Liver (tissue), 3 donors: ENCODE data around the gene PRDM12.

Experiments
- FOXA1 ChIP-seq: IDR thresholded peaks from 2 replicates; pipeline ENCODE4 v1.6.1; 2016; ENCODE audit warnings: antibody characterized with exemption
- GABPA ChIP-seq, 2 donors: IDR thresholded peaks in 1 of 2; conservative IDR thresholded peaks in 1 of 2; 2 replicates each; pipeline ENCODE4 v1.6.1; 2016; ENCODE audit warnings: antibody characterized with exemption in 2 of 2, mild to moderate bottlenecking in 1 of 2, moderate library complexity in 1 of 2
- HNF4G ChIP-seq: IDR thresholded peaks from 2 replicates; pipeline ENCODE4 v1.6.1; 2016; ENCODE audit warnings: antibody characterized with exemption
- RAD21 ChIP-seq, 2 donors: IDR thresholded peaks; 2 replicates each; pipeline ENCODE4 v1.6.1; 2016; ENCODE audit warnings: antibody characterized with exemption in 2 of 2, mild to moderate bottlenecking in 2 of 2
- RXRA ChIP-seq, 2 donors: IDR thresholded peaks; 2 replicates each; pipeline ENCODE4 v1.6.1; 2017 to 2018; ENCODE audit warnings: antibody characterized with exemption in 2 of 2, mild to moderate bottlenecking in 1 of 2
- YY1 ChIP-seq: IDR thresholded peaks from 2 replicates; pipeline ENCODE4 v1.6.1; 2016; ENCODE audit warnings: antibody characterized with exemption, mild to moderate bottlenecking
- TF ChIP-seq, protein P1 (sequence below): fragments of 150-350 bp; IDR thresholded peaks from 2 replicates; pipeline ENCODE4 v1.5.1; 2017; ENCODE audit warnings: improper control_type of control experiment, low read depth, low read length; ENCODE audit not compliant: missing input control
- TF ChIP-seq, protein P2 (sequence below): IDR thresholded peaks from 2 replicates; pipeline ENCODE4 v1.6.1; 2016; ENCODE audit warnings: antibody characterized with exemption, mild to moderate bottlenecking
- TF ChIP-seq, protein P3 (sequence below): IDR thresholded peaks from 2 replicates; pipeline ENCODE4 v1.6.1; 2016; ENCODE audit warnings: antibody characterized with exemption
- donor health status: healthy.
- donor health status: healthy.

DNA sequence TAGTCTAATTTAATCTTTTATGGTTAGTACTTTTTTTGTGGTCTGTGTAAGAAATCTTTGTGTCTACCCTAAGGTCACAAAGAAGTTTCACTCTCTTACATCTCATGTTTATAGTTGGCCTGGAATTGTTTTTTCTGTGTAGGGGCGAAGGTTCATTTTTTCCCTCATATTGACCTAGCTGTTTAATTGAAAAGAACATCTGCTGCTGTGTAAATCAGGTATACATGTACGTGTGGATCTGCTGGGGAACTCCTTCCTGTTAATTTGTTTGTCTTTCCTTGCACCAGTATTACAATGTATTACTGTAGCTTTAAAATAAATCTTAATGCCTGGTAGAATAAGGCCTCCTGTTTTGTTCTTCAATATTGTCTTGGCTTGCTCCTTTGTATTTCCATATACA is 67.0 kb downstream of the PRDM12 start:
- TF ChIP-seq, protein P1, sequence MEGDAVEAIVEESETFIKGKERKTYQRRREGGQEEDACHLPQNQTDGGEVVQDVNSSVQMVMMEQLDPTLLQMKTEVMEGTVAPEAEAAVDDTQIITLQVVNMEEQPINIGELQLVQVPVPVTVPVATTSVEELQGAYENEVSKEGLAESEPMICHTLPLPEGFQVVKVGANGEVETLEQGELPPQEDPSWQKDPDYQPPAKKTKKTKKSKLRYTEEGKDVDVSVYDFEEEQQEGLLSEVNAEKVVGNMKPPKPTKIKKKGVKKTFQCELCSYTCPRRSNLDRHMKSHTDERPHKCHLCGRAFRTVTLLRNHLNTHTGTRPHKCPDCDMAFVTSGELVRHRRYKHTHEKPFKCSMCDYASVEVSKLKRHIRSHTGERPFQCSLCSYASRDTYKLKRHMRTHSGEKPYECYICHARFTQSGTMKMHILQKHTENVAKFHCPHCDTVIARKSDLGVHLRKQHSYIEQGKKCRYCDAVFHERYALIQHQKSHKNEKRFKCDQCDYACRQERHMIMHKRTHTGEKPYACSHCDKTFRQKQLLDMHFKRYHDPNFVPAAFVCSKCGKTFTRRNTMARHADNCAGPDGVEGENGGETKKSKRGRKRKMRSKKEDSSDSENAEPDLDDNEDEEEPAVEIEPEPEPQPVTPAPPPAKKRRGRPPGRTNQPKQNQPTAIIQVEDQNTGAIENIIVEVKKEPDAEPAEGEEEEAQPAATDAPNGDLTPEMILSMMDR = no peak
- TF ChIP-seq GABPA (IDR thresholded peaks at IDR 0.05 in 1 of 2, conservative IDR thresholded peaks at IDR 0.05 in 1 of 2) = no peak
- no peak for TF ChIP-seq YY1
- TF ChIP-seq, protein P2, sequence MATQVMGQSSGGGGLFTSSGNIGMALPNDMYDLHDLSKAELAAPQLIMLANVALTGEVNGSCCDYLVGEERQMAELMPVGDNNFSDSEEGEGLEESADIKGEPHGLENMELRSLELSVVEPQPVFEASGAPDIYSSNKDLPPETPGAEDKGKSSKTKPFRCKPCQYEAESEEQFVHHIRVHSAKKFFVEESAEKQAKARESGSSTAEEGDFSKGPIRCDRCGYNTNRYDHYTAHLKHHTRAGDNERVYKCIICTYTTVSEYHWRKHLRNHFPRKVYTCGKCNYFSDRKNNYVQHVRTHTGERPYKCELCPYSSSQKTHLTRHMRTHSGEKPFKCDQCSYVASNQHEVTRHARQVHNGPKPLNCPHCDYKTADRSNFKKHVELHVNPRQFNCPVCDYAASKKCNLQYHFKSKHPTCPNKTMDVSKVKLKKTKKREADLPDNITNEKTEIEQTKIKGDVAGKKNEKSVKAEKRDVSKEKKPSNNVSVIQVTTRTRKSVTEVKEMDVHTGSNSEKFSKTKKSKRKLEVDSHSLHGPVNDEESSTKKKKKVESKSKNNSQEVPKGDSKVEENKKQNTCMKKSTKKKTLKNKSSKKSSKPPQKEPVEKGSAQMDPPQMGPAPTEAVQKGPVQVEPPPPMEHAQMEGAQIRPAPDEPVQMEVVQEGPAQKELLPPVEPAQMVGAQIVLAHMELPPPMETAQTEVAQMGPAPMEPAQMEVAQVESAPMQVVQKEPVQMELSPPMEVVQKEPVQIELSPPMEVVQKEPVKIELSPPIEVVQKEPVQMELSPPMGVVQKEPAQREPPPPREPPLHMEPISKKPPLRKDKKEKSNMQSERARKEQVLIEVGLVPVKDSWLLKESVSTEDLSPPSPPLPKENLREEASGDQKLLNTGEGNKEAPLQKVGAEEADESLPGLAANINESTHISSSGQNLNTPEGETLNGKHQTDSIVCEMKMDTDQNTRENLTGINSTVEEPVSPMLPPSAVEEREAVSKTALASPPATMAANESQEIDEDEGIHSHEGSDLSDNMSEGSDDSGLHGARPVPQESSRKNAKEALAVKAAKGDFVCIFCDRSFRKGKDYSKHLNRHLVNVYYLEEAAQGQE = no peak
- no peak for TF ChIP-seq HNF4G
- no peak for TF ChIP-seq RAD21 (IDR thresholded peaks at IDR 0.05)
- TF ChIP-seq FOXA1 = no peak
- TF ChIP-seq, protein P3, sequence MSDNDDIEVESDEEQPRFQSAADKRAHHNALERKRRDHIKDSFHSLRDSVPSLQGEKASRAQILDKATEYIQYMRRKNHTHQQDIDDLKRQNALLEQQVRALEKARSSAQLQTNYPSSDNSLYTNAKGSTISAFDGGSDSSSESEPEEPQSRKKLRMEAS = no peak
- TF ChIP-seq RXRA (IDR thresholded peaks at IDR 0.05) = no peak
